ENCODE data around the gene TYK2.

- TF ChIP-seq CTCF (IDR thresholded peaks at IDR 0.05) = no peak
- no peak for TF ChIP-seq POLR2AphosphoS5 (IDR thresholded peaks at IDR 0.05)
- TF ChIP-seq POLR2A (IDR thresholded peaks at IDR 0.05) = no peak
Observed at GRCh38 chr19:10428996-10429381, 48.6 kb upstream of the TYK2 start.
